Right ventricle myocardium inferior (tissue), 1 donor: ENCODE measurements around the gene ARID1A. TPM values are rescaled to one million over a fixed set of nuclear protein-coding genes. Genes with fewer than 3 reads are reported as not detected.
A peak's percentile ranks its signal among the peaks of the same experiment; 100 is the strongest.
"Not testable (repeated sequence)": the region's sequence is repeated elsewhere in the genome, so short reads cannot be mapped to it uniquely, and the experiment has no call there.

Experiments used
- ATAC-seq: fragments of 200-7000 bp; cut with Tn5 transposase; one replicate; pipeline ENCODE4 v1.9.1; 2020; ENCODE audit warnings: mild to moderate bottlenecking, moderate library complexity
- DNase-seq: peaks from one replicate; pipeline ENCODE4 v3.0.0; 2021; ENCODE audit errors: missing footprints
- intact Hi-C: fragments of 100-400 bp; cut with DNase I; formaldehyde crosslinking; loops from one replicate; pipeline ENCODE4 v1.11.0; 2022
- total RNA-seq: library from RNA; stranded (reverse); fragmentation: NEBNext Ultra II Directional; extraction: Animal tissue kit (Norgen Biotek cat#: 25700); gene quantifications from one replicate; pipeline ENCODE4 v1.2.1, GENCODE V29; 2021
- donor health status: DM: no; HTN: yes; CAD: no; lungs with severe emphysema.

ARID1A gene
- total RNA-seq, 1 donor from 2014 or later: 27.5 TPM

GRCh38 chr1:26723013-26723991 is 27.5 kb downstream of the ARID1A start:
- peak; percentile 86 for DNase-seq
- ATAC-seq: peak; percentile 98
- intact Hi-C loops: loop anchor here (1.0 kb wide), 2 partner anchors 27 to 65 kb away; partner anchors contain the start of gene ARID1A

- ATAC-seq: no peak
- intact Hi-C loops: loop anchor here (2.0 kb wide), 1 partner anchor 19 kb away; no protein-coding TSS in a partner anchor
Measured at GRCh38 chr1:26724118-26724517, 28.3 kb downstream of the ARID1A start.

GRCh38 chr1:26724926-26725325 is 29.1 kb downstream of the ARID1A start:
- ATAC-seq (no peak), DNase-seq (no peak)
- intact Hi-C loops: loop anchor here (2.0 kb wide), 1 partner anchor 18 kb away; no protein-coding TSS in a partner anchor

More at GRCh38 chr1:26724118-26724517, 28.3 kb downstream of the ARID1A start:
- no peak for DNase-seq

GRCh38 chr1:26725904-26726303 is 30.1 kb downstream of the ARID1A start:
- not testable (repeated sequence) for DNase-seq, ATAC-seq
- intact Hi-C loops: loop anchor here (2.0 kb wide), 1 partner anchor 17 kb away; no protein-coding TSS in a partner anchor

GRCh38 chr1:26726784-26727183 is 31.0 kb downstream of the ARID1A start:
- intact Hi-C loops: no loop called here
- ATAC-seq: no peak
- DNase-seq: no peak

- intact Hi-C loops: no loop called here
- DNase-seq (no peak), ATAC-seq (no peak)
Measured at GRCh38 chr1:26727476-26727875, 31.7 kb downstream of the ARID1A start.

- DNase-seq: no peak
- ATAC-seq: no peak
- intact Hi-C loops: no loop called here
Measured at GRCh38 chr1:26728645-26729044, 32.8 kb downstream of the ARID1A start.

- DNase-seq (no peak), ATAC-seq (no peak)
- intact Hi-C loops: no loop called here
Measured at GRCh38 chr1:26729633-26730032, 33.8 kb downstream of the ARID1A start.

GRCh38 chr1:26730695-26731094 is 34.9 kb downstream of the ARID1A start:
- DNase-seq: no peak
- no peak for ATAC-seq
- intact Hi-C loops: no loop called here

- ATAC-seq: no peak
- intact Hi-C loops: no loop called here
- DNase-seq: no peak
Measured at GRCh38 chr1:26731233-26731902, 35.6 kb downstream of the ARID1A start.

GRCh38 chr1:26733392-26733791 is 37.6 kb downstream of the ARID1A start:
- no peak for ATAC-seq
- intact Hi-C loops: no loop called here

GRCh38 chr1:26733982-26734381 is 38.2 kb downstream of the ARID1A start:
- ATAC-seq: no peak
- no peak for DNase-seq
- intact Hi-C loops: no loop called here

More at GRCh38 chr1:26733392-26733791, 37.6 kb downstream of the ARID1A start:
- DNase-seq: no peak

GRCh38 chr1:26734501-26735058 is 38.8 kb downstream of the ARID1A start:
- DNase-seq: no peak
- intact Hi-C loops: no loop called here
- ATAC-seq: no peak

GRCh38 chr1:26739329-26739914 is 43.6 kb downstream of the ARID1A start:
- DNase-seq: no peak
- no peak for ATAC-seq
- intact Hi-C loops: no loop called here

GRCh38 chr1:26740023-26740634 is 44.3 kb downstream of the ARID1A start:
- DNase-seq (no peak), ATAC-seq (no peak)
- intact Hi-C loops: loop anchor here (5.0 kb wide), 1 partner anchor 43 kb away; the partner anchor contains the start of gene ARID1A

- ATAC-seq: no peak
- DNase-seq: no peak
- intact Hi-C loops: loop anchor here (5.0 kb wide), 1 partner anchor 44 kb away; the partner anchor contains the start of gene ARID1A
Measured at GRCh38 chr1:26740952-26741351, 45.1 kb downstream of the ARID1A start.

- intact Hi-C loops: loop anchor here (1.0 to 5.0 kb wide), 4 partner anchors 9 to 46 kb away; partner anchors contain the start of genes ARID1A and PIGV
- DNase-seq (no peak), ATAC-seq (no peak)
Measured at GRCh38 chr1:26743426-26744059, 47.7 kb downstream of the ARID1A start.
